AG08395 (cell line): ENCODE measurements around the gene ZNF479.
"Not testable (repeated sequence)": the region's sequence is repeated elsewhere in the genome, so short reads cannot be mapped to it uniquely, and the experiment has no call there.

ENCODE experiments used
- DNase-seq: peaks from one replicate; pipeline ENCODE4 v3.0.0; 2012; ENCODE audit warnings: mixed read lengths, low spot score

The ZNF479 gene

GRCh38 chr7:57132336-57132735, at the start of gene ZNF479:
Gene ZNF479, minus strand, starts transcription at chr7:57132436. Its CDS starts 112 bp downstream, at chr7:57132324.
- DNase-seq, result not testable (repeated sequence)

DNA sequence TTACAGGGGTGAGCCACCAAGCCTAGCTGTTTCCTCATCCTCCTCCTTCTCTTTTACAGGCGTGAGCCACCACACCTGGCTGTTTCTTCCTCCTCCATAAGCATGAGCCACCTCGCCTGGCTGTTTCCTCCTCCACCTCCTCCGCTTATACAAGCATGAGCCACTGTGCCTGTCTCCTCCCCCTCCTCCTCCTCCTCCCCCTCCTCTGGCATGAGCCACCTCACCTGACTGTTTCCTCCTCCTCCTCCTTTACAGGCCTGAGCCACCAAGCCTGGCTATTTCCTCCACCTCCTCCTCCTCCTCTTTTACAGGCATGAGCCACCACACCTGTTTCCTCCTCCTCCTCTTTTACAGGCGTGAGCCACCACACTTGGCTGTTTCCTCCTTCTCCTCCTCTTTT, 49.8 kb upstream of the ZNF479 start:
- DNase-seq, result no peak

- DNase-seq, result no peak
Observed at GRCh38 chr7:57181281-57181680, 49.0 kb upstream of the ZNF479 start.

GRCh38 chr7:57179776-57180415, 47.7 kb upstream of the ZNF479 start:
- no peak for DNase-seq

GRCh38 chr7:57178768-57179139, 46.5 kb upstream of the ZNF479 start:
- no peak for DNase-seq

DNA sequence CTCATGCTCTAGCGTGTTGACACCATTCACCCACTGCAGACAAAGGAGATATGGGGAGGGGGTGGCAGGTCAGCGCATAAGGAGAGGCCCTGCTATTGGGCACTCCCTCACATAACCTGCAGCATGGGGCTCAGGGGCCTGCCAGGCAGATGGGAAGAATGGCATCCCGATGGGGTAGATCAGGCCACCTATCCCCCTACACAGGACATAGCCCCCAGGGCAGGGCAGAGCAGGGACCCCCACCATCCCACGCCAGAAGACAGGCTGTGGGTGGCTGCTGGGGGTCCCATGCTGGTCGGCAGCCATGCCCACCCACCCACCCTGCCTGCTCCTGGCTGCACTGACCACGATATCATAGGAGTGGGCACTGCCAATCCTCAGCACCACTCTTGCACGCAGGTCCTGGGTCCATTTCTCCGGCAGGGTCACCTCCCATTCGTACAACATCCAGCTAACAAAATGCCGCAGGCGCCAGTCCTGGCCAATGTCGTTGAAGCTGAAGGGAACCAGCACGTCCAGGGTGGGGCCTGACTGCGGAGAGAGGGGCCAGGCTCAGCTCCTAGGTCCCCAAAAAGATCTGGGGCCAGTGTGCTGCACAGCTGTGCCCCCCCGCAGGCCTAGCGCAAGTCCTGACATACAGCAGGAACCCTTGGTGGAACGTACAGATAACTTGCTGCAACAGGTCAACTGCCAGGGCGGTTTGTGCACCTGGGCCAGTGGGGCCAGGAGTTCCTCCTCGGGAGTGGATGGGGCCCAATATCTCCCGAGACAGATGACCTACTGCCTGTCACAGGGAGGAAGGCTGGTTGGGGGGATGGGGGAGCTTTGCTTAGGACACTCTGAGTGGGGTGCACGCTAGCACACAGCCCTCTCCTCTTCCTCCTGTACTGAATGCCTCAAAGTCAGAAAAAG, 45.9 kb upstream of the ZNF479 start:
- DNase-seq, result no peak

- no peak for DNase-seq
Observed at GRCh38 chr7:57176928-57177635, 44.8 kb upstream of the ZNF479 start.

GRCh38 chr7:57165285-57165899, 33.2 kb upstream of the ZNF479 start:
- DNase-seq, result no peak

DNA sequence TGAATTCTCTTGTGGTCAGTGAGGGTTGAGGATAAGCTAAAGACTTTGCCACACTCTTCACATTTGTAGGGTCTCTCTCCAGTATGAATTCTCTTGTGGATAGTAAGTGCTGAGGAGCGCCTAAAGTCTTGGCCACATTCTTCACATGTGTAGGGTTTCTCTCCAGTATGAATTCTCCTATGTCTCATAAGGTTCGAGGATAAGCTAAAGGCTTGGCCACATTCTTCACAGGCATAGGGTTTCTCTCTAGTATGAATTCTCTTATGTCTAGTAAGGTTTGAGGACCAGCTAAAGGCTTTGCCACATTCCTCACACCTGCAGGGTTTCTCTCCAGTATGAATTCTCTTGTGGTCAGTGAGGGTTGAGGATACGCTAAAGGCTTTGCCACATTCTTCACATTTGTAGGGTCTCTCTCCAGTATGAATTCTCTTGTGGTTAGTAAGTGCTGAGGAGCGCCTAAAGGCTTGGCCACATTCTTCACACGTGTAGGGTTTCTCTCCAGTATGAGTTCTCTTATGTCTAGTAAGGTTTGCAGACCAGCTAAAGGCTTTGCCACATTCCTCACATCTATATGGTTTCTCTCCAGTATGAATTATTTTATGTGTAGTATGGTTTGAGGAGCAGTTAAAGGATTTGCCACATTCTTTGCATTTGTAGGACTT, 12.0 kb downstream of the ZNF479 start:
- not testable (repeated sequence) for DNase-seq
